Vagina (tissue), 2 donors: ENCODE results near the gene CACNA2D1. TPM values are rescaled to one million over a fixed set of nuclear protein-coding genes. Genes with fewer than 3 reads are reported as not detected.

Source experiments
- DNase-seq, 2 donors: peaks; one replicate each; pipeline ENCODE4 v3.0.0-alpha.2; 2017; ENCODE audit errors: extremely low spot score in 2 of 2
- H3K27ac ChIP-seq: fragments of 200-600 bp; sonication (generic); one replicate; pipeline ENCODE4 v1.5.1; 2019
- H3K27me3 ChIP-seq: fragments of 200-600 bp; sonication (generic); one replicate; pipeline ENCODE4 v1.5.1; 2019
- H3K36me3 ChIP-seq, 2 donors: fragments of 200-600 bp; sonication (generic); one replicate each; pipeline ENCODE4 v1.5.1; 2017 to 2019
- H3K4me1 ChIP-seq: fragments of 200-600 bp; sonication (generic); one replicate; pipeline ENCODE4 v1.5.1; 2019
- H3K4me3 ChIP-seq, 2 donors: fragments of 200-600 bp; sonication (generic); 1 replicate in 1 of 2; 2 replicates in 1 of 2; pipeline ENCODE4 v1.5.1; 2016 to 2019
- H3K9me3 ChIP-seq: fragments of 200-600 bp; sonication (generic); one replicate; pipeline ENCODE4 v1.5.1; 2019
- POLR2A ChIP-seq, 2 donors: fragments of 450-650 bp; IDR thresholded peaks; one replicate each; pipeline ENCODE4 v1.6.1; 2017; ENCODE audit warnings: antibody characterized with exemption in 2 of 2, mild to moderate bottlenecking in 2 of 2, moderate library complexity in 2 of 2
- POLR2AphosphoS5 ChIP-seq, 2 donors: sonication (generic); formaldehyde crosslinking; IDR thresholded peaks; one replicate each; pipeline ENCODE4 v1.9.0; 2017; ENCODE audit warnings: antibody characterized with exemption in 2 of 2, mild to moderate bottlenecking in 2 of 2, low read depth in 1 of 2; ENCODE audit not compliant: insufficient read depth in 1 of 2
- intact Hi-C: fragments of 100-400 bp; cut with DNase I; formaldehyde crosslinking; loops from one replicate; pipeline ENCODE4 v1.15.1; 2023
- total RNA-seq: library from RNA; depleted of rRNA; stranded (reverse); fragments of >200 nt; gene quantifications from one replicate; pipeline ENCODE4 v1.2.3, GENCODE V29; 2016
- TF ChIP-seq, protein P1 (sequence below), 3 experiments: fragments of 450-650 bp in 2 of 3; fragments of 200-600 bp in 1 of 3; sonication (generic) in 1 of 3; IDR thresholded peaks; one replicate each; pipeline ENCODE4 v1.5.1; 2017 to 2019; ENCODE audit warnings: antibody characterized with exemption in 3 of 3, mild to moderate bottlenecking in 2 of 3, moderate library complexity in 2 of 3

CACNA2D1 gene
- total RNA-seq, 1 donor from 2014 or later, result 16.9 TPM

DNA sequence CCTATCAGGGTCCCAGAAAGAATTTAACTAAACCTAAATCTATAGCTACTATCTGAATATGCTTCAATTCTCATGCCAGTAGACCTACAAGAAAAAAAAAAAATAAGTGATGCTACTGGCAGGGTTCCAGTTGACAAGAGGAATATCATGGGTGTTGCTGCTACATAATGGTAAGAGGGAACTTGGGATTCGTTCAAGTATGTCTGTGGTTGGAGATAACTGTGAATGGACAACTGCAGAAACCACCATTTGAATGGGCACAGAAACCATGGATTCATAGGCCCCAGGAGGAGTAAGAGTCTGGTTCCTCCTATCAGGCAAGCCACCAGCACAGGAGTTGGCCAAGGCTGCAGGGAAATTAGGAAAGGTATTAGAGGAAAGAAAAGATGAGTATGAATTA is 386.1 kb downstream of the CACNA2D1 start:
- H3K9me3 ChIP-seq, result no peaks in the 10 kb centered on the region
- no peak for TF ChIP-seq POLR2AphosphoS5 (IDR thresholded peaks at IDR 0.05; ENCODE audit: insufficient read depth in 1 of 2, low read depth in 1 of 2)
- intact Hi-C loops, result no loop called here
- H3K36me3 ChIP-seq, result no peaks in the 10 kb centered on the region
- no peaks in the 10 kb centered on the region for H3K4me1 ChIP-seq
- DNase-seq, result no peak
- no peak overlapping the region for H3K4me3 ChIP-seq
- no peak overlapping the region for H3K27ac ChIP-seq
- H3K27me3 ChIP-seq, result no peaks in the 10 kb centered on the region

GRCh38 chr7:82056282-82056681 is 387.3 kb downstream of the CACNA2D1 start:
- Histone ChIP-seq H3K4me3 (no peak overlapping the region), H3K9me3 (no peaks in the 10 kb centered on the region), H3K27ac (no peak overlapping the region), H3K4me1 (peaks cover under 1% of the 10 kb centered on the region), H3K36me3 (no peaks in the 10 kb centered on the region), H3K27me3 (no peaks in the 10 kb centered on the region)
- DNase-seq, result no peak
- intact Hi-C loops, result no loop called here
- TF ChIP-seq POLR2AphosphoS5 (IDR thresholded peaks at IDR 0.05; ENCODE audit: insufficient read depth in 1 of 2, low read depth in 1 of 2) (no peak), POLR2A (IDR thresholded peaks at IDR 0.05) (no peak)
- TF ChIP-seq, protein P1, sequence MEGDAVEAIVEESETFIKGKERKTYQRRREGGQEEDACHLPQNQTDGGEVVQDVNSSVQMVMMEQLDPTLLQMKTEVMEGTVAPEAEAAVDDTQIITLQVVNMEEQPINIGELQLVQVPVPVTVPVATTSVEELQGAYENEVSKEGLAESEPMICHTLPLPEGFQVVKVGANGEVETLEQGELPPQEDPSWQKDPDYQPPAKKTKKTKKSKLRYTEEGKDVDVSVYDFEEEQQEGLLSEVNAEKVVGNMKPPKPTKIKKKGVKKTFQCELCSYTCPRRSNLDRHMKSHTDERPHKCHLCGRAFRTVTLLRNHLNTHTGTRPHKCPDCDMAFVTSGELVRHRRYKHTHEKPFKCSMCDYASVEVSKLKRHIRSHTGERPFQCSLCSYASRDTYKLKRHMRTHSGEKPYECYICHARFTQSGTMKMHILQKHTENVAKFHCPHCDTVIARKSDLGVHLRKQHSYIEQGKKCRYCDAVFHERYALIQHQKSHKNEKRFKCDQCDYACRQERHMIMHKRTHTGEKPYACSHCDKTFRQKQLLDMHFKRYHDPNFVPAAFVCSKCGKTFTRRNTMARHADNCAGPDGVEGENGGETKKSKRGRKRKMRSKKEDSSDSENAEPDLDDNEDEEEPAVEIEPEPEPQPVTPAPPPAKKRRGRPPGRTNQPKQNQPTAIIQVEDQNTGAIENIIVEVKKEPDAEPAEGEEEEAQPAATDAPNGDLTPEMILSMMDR (IDR thresholded peaks at IDR 0.05), result no peak

- TF ChIP-seq, protein P1 (IDR thresholded peaks at IDR 0.05), result no peak
- TF ChIP-seq POLR2AphosphoS5 (IDR thresholded peaks at IDR 0.05; ENCODE audit: insufficient read depth in 1 of 2, low read depth in 1 of 2) (no peak), POLR2A (IDR thresholded peaks at IDR 0.05) (no peak)
- no peak for DNase-seq
- H3K36me3 ChIP-seq, result no peaks in the 10 kb centered on the region
- no peaks in the 10 kb centered on the region for H3K27me3 ChIP-seq
- intact Hi-C loops, result no loop called here
- H3K4me3 ChIP-seq, result no peak overlapping the region
- peaks cover 18% of the 10 kb centered on the region for H3K4me1 ChIP-seq
- H3K27ac ChIP-seq, result no peak overlapping the region
- H3K9me3 ChIP-seq, result no peaks in the 10 kb centered on the region
These were observed 389.0 kb downstream of the CACNA2D1 start for GRCh38 chr7:82054544-82054943.

- intact Hi-C loops, result no loop called here
- H3K36me3 ChIP-seq, result no peaks in the 10 kb centered on the region
- TF ChIP-seq POLR2AphosphoS5 (IDR thresholded peaks at IDR 0.05; ENCODE audit: insufficient read depth in 1 of 2, low read depth in 1 of 2) (no peak), POLR2A (IDR thresholded peaks at IDR 0.05) (no peak)
- TF ChIP-seq, protein P1 (IDR thresholded peaks at IDR 0.05), result no peak
- H3K4me3 ChIP-seq, result no peak overlapping the region
- no peak for DNase-seq
- no peak overlapping the region for H3K27ac ChIP-seq
- H3K4me1 ChIP-seq, result peaks cover 18% of the 10 kb centered on the region
- no peaks in the 10 kb centered on the region for H3K9me3 ChIP-seq
- H3K27me3 ChIP-seq, result no peaks in the 10 kb centered on the region
These were observed 390.0 kb downstream of the CACNA2D1 start for GRCh38 chr7:82053453-82054032.

DNA sequence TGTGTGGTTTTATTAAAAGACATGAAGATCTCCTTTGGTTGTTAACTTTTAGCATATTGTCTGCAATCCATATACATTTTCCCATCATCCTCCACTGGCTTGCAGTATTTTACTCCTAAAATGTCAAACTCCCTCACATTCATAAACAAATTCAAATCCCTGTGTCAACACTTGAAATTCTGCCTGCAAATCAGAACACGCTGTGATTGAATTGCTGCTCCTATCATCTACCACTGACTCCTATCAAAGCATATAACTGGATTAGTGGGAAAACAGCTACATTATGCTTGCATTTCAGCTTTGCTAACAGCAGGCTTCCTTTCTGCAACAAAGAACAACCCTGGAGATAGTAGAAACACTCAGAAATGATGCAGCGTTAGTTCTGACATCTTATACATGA is 392.0 kb downstream of the CACNA2D1 start:
- Histone ChIP-seq H3K27me3 (no peaks in the 10 kb centered on the region), H3K36me3 (no peaks in the 10 kb centered on the region), H3K4me3 (no peak overlapping the region), H3K9me3 (no peaks in the 10 kb centered on the region), H3K4me1 (peaks cover 18% of the 10 kb centered on the region), H3K27ac (no peak overlapping the region)
- DNase-seq, result no peak
- TF ChIP-seq POLR2A (IDR thresholded peaks at IDR 0.05) (no peak), POLR2AphosphoS5 (IDR thresholded peaks at IDR 0.05; ENCODE audit: insufficient read depth in 1 of 2, low read depth in 1 of 2) (no peak)
- TF ChIP-seq, protein P1 (IDR thresholded peaks at IDR 0.05), result no peak
- intact Hi-C loops, result no loop called here
